DOHH2 (cell line): Measurements from ENCODE around the gene ANO9.

Experiments
- H3F3A ChIP-seq: fragments of 200-600 bp; sonication (generic), shearing (Covaris generic); 2 replicates; pipeline ENCODE4 v1.6.0; 2016; ENCODE audit warnings: antibody characterized with exemption, mild to moderate bottlenecking; ENCODE audit not compliant: control insufficient read depth, insufficient read depth
- H3K27ac ChIP-seq: fragments of 200-600 bp; sonication (generic); 2 replicates; pipeline ENCODE4 v1.5.1; 2014; ENCODE audit warnings: low read depth, mild to moderate bottlenecking, low read length, moderate library complexity
- H3K27me3 ChIP-seq: fragments of 200-600 bp; sonication (generic); 2 replicates; pipeline ENCODE4 v1.6.1; 2014; ENCODE audit warnings: mild to moderate bottlenecking, low read length, mixed read lengths; ENCODE audit not compliant: control insufficient read depth
- H3K36me3 ChIP-seq: fragments of 200-600 bp; sonication (generic); 2 replicates; pipeline ENCODE4 v1.6.1; 2014; ENCODE audit warnings: mild to moderate bottlenecking, low read length, moderate library complexity, mixed read lengths; ENCODE audit not compliant: control insufficient read depth
- H3K4me1 ChIP-seq: fragments of 200-600 bp; sonication (generic); 2 replicates; pipeline ENCODE4 v1.6.1; 2014; ENCODE audit warnings: mild to moderate bottlenecking, low read length, mixed read lengths; ENCODE audit not compliant: control insufficient read depth
- H3K4me2 ChIP-seq: fragments of 200-600 bp; sonication (generic); 2 replicates; pipeline ENCODE4 v1.6.0; 2014; ENCODE audit warnings: mild to moderate bottlenecking, low read length, moderate library complexity
- H3K4me3 ChIP-seq: fragments of 200-600 bp; sonication (generic); 2 replicates; pipeline ENCODE4 v1.5.1; 2014; ENCODE audit warnings: mild to moderate bottlenecking, low read length, mixed read lengths
- H3K79me2 ChIP-seq: fragments of 200-600 bp; sonication (generic); 2 replicates; pipeline ENCODE4 v1.6.1; 2014; ENCODE audit warnings: mild to moderate bottlenecking, low read length, mixed read lengths; ENCODE audit not compliant: control insufficient read depth
- H3K9me2 ChIP-seq: fragments of 200-600 bp; sonication (generic); replicated peaks from 2 replicates; pipeline ENCODE4 v1.6.1; 2014; ENCODE audit warnings: mild to moderate bottlenecking, low read length, mixed read lengths; ENCODE audit not compliant: control insufficient read depth
- H3K9me3 ChIP-seq: fragments of 200-600 bp; sonication (generic); 2 replicates; pipeline ENCODE4 v1.6.1; 2014; ENCODE audit warnings: antibody characterized with exemption, low read length, mixed read lengths; ENCODE audit not compliant: control insufficient read depth, insufficient read depth
- H4K20me1 ChIP-seq: fragments of 200-600 bp; sonication (generic); 2 replicates; pipeline ENCODE4 v1.6.0; 2014; ENCODE audit warnings: low read depth, mild to moderate bottlenecking, antibody characterized with exemption, low read length, moderate library complexity; ENCODE audit not compliant: control insufficient read depth, insufficient read depth
- EZH2phosphoT487 ChIP-seq: fragments of 200-600 bp; sonication (generic); IDR thresholded peaks from 2 replicates; pipeline ENCODE4 v1.6.1; 2017; ENCODE audit warnings: borderline replicate concordance, mild to moderate bottlenecking, antibody characterized with exemption, low read length, moderate library complexity, mixed read lengths
- TF ChIP-seq, protein P1 (sequence below): fragments of 200-600 bp; sonication (generic); IDR thresholded peaks from one replicate; pipeline ENCODE4 v1.5.1; 2014; ENCODE audit warnings: antibody characterized with exemption, mild to moderate bottlenecking, low read depth, low read length; ENCODE audit not compliant: poor library complexity, severe bottlenecking

ANO9 gene

DNA sequence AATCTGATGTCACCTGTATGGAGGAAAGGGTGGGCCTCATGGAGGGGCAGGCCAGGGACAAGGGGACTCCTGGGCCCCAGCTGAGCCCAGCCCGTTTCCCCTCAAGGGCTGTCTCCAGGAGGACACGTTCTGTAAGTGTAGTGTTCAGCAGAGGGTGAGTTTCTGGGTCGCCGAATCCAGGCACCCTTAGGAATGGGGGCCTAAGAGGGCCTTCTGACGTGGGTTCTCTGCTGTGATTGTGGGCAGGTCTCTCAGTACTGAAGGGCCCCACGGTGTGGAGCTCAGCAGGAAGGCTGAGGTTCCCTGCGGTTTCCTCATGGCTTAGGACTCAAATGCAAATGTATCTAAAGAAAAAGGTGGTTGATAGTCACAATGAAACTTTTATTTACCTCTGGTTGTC lies 14.7 kb upstream of the ANO9 start:
- Histone ChIP-seq H3K27ac (no peak overlapping the region), H3K79me2 (peaks cover 61% of the 10 kb centered on the region), H3K9me2 (no peaks in the 10 kb centered on the region), H3K4me3 (no peak overlapping the region), H3K4me2 (no peak overlapping the region), H4K20me1 (peaks cover 3% of the 10 kb centered on the region; the same call in 1 of the 2 replicates), H3K9me3 (no peaks in the 10 kb centered on the region), H3K27me3 (no peaks in the 10 kb centered on the region), H3F3A (no peaks in the 10 kb centered on the region), H3K36me3 (peaks cover 47% of the 10 kb centered on the region), H3K4me1 (peaks cover 20% of the 10 kb centered on the region)
- TF ChIP-seq, protein P1, sequence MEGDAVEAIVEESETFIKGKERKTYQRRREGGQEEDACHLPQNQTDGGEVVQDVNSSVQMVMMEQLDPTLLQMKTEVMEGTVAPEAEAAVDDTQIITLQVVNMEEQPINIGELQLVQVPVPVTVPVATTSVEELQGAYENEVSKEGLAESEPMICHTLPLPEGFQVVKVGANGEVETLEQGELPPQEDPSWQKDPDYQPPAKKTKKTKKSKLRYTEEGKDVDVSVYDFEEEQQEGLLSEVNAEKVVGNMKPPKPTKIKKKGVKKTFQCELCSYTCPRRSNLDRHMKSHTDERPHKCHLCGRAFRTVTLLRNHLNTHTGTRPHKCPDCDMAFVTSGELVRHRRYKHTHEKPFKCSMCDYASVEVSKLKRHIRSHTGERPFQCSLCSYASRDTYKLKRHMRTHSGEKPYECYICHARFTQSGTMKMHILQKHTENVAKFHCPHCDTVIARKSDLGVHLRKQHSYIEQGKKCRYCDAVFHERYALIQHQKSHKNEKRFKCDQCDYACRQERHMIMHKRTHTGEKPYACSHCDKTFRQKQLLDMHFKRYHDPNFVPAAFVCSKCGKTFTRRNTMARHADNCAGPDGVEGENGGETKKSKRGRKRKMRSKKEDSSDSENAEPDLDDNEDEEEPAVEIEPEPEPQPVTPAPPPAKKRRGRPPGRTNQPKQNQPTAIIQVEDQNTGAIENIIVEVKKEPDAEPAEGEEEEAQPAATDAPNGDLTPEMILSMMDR, result no peak
- no peak for TF ChIP-seq EZH2phosphoT487

DNA sequence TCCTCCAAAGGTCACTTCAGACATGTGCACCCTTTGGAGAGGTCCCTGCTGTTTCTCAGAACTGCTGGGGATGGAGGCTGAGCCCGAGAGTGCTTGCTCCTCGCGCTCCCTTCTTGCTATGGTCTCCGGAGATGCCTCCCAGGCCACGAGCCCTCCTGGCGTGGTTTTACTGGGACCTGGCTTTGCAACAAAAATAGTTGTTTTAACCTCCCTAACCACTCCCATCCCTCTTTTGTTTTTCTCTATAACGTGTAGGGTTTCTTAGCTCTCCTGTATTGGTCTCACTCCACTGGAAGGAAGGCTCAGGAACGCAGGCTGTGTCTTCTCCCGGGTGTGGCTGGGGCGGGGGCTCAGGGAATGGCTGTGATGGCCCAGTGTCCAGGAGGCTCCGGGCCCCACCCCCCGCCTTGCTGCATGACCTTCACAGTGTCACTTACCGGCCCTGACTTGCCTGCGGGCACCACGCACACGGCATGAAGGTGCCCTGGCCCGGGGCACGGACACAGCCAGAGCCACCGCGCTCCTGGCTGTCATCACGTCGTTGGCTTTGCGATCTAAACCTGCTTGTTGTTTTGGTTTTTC lies 13.8 kb upstream of the ANO9 start:
- Histone ChIP-seq H3K4me1 (peaks cover 26% of the 10 kb centered on the region), H3K27ac (no peak overlapping the region), H3K79me2 (peaks cover 69% of the 10 kb centered on the region), H3K9me2 (no peaks in the 10 kb centered on the region), H3K4me3 (no peak overlapping the region), H4K20me1 (peaks cover 6% of the 10 kb centered on the region; the same call in 1 of the 2 replicates), H3K9me3 (no peaks in the 10 kb centered on the region), H3F3A (no peaks in the 10 kb centered on the region), H3K4me2 (no peak overlapping the region), H3K27me3 (no peaks in the 10 kb centered on the region), H3K36me3 (peaks cover 41% of the 10 kb centered on the region)
- TF ChIP-seq EZH2phosphoT487, result no peak
- TF ChIP-seq, protein P1, result no peak

DNA sequence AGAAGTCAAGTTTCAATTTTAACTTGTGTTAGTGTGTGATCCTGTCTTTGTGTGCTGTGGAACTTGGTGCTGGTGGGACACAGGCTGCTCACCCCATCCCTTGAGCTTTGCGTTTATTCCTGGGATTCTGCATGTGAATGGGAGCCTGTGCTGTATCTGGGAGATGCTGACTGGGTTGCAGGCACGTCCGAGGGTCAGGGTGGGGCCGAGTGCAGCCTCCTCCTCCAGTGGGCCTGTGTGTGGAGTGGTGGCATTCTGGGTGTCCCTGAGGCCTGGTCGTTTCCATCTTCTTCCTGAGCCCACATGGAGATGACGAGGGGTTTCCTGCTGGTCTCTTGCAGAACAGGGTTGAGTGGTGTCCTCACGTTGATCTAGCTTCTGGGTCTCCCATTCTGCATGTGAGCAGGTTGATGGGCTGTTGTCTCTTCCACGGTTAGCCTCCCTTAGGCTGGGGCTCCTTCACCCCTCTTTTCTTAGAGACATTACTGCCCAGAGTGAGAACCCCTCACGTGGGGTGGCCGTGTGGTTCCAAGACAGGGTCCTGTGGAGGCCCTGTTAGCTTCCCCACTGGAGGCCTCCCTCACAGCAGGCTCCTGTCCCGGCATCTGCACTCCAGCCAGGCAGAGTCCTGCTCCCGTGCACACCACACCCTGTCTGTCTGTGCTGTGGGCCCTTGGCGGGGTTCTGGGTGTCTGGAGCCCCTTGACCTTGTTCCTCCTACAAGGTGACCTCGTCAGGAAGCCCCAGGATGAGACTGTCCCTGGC lies 13.2 kb upstream of the ANO9 start:
- Histone ChIP-seq H3K79me2 (peaks cover 75% of the 10 kb centered on the region), H3K4me1 (peaks cover 26% of the 10 kb centered on the region), H3K4me3 (no peak overlapping the region), H4K20me1 (peaks cover 6% of the 10 kb centered on the region; the same call in 1 of the 2 replicates), H3K27ac (no peak overlapping the region), H3K36me3 (peaks cover 34% of the 10 kb centered on the region), H3K9me2 (no peaks in the 10 kb centered on the region), H3K4me2 (no peak overlapping the region), H3K9me3 (no peaks in the 10 kb centered on the region), H3K27me3 (no peaks in the 10 kb centered on the region), H3F3A (no peaks in the 10 kb centered on the region)
- TF ChIP-seq, protein P1, result no peak
- TF ChIP-seq EZH2phosphoT487, result no peak
